T-helper 1 cell treated with Interleukin-12 subunit alpha and Interleukin-12 subunit beta and Interleukin-4 antibody, amounts not matched to agents 30 ng/mL and 1 ng/mL, for 36 hours (primary cell): ENCODE results near the gene CST9L. TPM values are rescaled to one million over a fixed set of nuclear protein-coding genes. Genes with fewer than 3 reads are reported as not detected.

Experiments used
- intact Hi-C: fragments of 100-400 bp; cut with micrococcal nuclease; formaldehyde crosslinking; loops from one replicate; pipeline ENCODE4 v1.15.1; 2024
- total RNA-seq: library from RNA; stranded (reverse); gene quantifications from 2 replicates; pipeline ENCODE4 v1.2.3, GENCODE V29; 2022

Gene CST9L
- total RNA-seq, 1 donor from 2014 or later, result not detected

DNA sequence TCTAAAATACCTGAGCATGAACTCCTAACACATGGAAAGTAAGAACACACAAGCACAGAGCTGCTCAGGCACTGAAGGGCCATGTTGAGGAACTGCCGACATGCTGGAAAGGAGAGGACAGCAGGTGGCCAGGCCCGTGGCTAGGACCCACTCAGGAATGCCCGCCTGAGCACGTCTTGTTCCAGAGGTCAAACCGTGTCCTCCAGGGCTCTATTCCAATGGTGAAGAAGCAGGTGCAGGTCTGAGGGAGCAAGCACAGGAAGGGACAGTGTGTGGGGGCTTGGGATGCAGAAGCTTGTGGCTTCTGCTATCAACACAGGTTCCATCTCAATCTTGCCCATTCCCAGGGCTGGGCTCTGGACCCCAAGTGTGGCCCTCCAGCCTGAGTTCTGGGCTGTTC is 20.7 kb downstream of the CST9L start:
- intact Hi-C loops, result no loop called here

DNA sequence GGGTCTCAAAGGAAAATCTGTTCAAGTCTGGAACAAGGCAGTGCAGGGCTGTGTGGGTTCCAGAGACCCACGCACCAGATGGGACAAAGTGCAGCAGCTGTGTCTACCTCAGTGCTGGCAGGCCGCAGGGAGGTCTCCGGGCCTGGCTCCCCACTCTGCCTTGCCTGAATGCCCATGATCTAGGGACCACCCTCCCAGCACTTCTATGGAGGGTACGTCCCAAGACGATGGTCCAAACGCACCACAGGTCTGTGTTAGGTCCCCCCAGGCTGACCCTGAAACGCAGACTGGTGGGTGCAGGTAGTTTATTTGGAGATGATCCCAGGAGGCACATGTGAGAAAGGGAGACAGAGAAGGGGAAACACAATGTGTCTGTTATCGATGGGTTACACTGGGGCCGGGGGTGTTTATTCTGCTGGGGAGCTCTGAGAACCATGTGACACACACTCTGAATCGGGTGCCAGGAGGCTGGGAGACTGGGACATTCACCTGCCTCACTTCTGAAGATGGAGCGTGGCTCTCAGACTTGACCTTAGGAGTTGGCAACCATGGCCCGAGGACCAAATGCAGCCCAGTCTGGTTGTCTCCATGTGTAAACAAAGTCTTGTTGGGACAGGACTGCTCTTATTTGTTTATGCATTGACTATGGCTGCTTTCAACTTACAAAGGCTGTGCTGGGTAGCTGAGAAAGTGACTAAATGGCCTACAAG is 21.7 kb downstream of the CST9L start:
- intact Hi-C loops, result no loop called here

- intact Hi-C loops, result no loop called here
These were observed 24.2 kb downstream of the CST9L start for GRCh38 chr20:23544133-23544532.

DNA sequence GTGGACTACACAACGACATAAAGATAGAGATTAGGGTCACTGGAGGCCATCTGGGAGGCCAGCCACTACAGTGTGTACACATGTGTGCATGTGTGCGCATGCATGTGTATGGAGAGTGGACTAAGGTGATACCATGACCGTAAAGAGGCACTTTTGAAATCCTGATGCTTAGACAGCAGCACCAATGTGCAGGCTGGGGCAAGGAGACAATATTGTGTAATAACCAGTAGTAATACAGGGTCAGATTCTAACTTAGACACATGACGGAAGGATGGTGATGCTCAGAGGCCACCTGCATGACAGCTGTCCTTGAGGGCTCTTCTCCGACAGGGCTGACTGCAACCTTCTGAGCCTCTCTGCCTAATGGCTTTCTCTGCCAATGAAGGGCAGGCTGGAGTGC is 25.5 kb downstream of the CST9L start:
- intact Hi-C loops, result no loop called here

- intact Hi-C loops, result no loop called here
These were observed 26.5 kb downstream of the CST9L start for GRCh38 chr20:23541776-23542175.

DNA sequence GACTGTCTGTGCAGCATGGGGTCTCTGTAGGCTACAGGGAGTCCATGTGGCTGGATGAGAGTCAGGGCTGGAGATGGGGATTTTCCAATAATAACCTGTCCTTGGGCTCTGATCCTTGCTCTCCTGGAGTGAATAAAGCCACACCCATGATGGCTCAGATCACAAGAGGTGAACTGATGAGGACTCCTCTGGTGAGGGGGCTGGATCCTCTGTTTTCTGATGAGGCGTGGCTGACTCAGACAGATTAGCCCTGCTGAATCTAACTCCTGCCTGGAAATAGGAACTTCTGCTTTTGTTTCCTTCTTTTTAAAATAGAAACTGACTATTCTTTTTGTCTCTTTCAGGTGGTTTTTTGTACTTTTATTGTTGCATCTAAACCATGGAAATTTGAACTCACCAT is 27.0 kb downstream of the CST9L start:
- intact Hi-C loops, result no loop called here

DNA sequence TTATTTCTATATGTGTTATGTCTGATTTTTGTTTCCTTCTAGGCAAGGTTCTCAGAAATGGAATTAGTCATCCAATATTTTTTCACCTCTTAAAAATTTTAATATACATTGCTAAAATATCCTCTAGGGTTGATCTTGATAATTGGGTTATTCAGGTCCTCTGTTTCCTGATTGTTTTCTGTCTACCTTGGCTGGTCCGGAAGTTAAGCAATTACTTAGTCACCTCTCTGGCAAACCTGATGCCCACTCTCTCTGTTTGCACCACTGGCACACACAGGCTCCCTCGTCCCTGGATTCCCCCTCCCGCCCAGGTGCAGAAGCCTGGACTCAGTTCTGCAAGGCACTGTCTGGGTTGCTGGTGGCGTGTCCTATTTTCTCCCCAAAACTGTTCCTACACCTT is 27.7 kb downstream of the CST9L start:
- intact Hi-C loops, result no loop called here

- intact Hi-C loops, result no loop called here
These were observed 31.3 kb downstream of the CST9L start for GRCh38 chr20:23537030-23537429.

DNA sequence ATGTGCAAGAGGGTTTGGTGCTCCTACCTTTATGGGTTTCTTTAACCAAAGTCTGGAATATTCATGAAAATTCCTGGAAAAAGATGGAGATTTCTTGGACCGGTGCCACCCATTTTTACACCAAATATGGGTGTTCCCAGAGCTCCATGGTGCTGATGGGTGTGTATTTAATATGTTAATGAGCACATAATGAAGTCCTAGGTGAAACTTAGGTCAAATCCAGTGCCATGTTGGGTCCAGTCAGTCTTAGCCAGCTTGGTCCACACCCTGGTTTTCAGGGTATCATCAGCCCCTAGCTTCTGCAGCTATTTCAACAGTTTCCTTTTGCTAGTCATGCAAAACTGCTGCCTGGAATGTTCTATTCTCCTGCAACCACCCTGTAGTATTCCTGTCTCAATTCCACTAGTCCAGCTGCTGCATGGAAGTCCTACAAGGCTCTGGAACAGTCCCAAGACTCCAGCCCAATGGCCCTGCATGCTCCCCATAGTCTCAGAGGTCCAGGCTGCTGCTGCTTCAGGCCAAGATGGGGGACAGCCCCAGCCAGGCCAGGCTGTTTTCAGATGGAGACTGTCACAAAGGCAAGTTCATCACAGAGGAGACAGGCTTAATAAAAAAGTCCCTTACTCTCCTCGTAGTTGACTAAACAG is 31.8 kb downstream of the CST9L start:
- intact Hi-C loops, result no loop called here

- intact Hi-C loops, result no loop called here
These were observed 33.3 kb downstream of the CST9L start for GRCh38 chr20:23534801-23535593.

GRCh38 chr20:23533161-23533560 is 35.1 kb downstream of the CST9L start:
- intact Hi-C loops, result no loop called here

- intact Hi-C loops, result no loop called here
These were observed 35.8 kb downstream of the CST9L start for GRCh38 chr20:23532533-23532932.

GRCh38 chr20:23530937-23531567 is 37.2 kb downstream of the CST9L start:
- intact Hi-C loops, result no loop called here

- intact Hi-C loops, result no loop called here
These were observed 39.3 kb downstream of the CST9L start for GRCh38 chr20:23528867-23529431.

- intact Hi-C loops, result no loop called here
These were observed 41.4 kb downstream of the CST9L start for GRCh38 chr20:23526850-23527249.

DNA sequence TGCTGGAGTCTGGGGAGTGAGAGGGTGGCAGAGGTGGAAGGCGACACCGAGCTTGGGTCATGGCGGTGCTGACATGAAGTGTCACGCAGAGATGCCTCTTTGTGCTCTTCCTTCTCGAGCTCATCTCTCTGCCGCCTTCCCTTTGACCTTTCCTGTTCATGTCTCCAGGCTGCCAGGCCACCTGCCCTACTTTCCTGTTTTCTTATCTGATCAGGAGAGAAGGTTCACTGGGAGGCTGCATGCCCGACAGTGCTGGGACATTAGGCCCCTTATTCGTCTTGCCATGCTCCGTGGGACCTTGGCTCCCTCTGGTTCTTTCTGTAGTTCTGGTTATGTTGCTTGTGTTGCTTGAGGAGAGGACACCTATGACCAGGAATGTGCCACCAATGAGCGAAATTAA is 44.1 kb downstream of the CST9L start:
- intact Hi-C loops, result no loop called here

DNA sequence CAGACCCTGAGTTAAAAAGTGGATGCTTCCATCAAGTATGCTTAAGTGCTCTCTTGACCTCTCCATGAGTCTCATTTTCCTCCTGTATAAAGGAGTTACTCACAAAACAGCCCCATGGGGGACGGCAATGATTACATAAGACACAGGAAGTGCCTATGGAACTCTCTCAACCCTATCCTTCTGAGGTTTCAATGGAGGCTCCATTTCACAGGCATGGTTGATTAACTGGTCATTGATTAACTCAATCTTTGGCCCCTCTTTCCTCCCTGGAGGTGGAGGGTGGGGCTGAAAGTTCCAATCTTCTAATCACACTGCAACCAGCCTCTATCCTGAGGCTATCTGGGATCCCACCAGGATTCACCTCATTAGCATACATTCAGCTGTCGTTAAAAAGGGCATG is 48.1 kb downstream of the CST9L start:
- intact Hi-C loops, result no loop called here

DNA sequence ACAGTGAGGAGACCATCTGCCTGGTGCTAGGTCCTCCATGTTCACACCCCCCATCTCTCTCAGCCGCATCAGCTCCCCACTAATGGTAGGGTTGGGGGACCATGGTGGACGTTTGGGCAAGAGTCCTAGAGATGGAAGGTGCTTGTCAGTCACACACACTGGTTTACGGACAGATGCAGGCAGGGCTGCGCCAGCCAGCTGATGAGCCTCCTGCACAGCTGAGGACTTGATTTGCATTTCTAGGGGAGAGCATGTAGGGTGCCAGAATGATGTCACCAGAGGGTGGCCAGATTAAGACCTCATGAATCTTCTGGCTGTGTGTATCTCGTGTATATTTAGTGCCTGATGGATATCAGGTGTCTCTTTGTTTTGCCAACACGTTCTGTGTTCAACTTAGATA is 48.7 kb downstream of the CST9L start:
- intact Hi-C loops, result no loop called here

GRCh38 chr20:23517719-23518118 is 50.6 kb downstream of the CST9L start:
- intact Hi-C loops, result no loop called here

DNA sequence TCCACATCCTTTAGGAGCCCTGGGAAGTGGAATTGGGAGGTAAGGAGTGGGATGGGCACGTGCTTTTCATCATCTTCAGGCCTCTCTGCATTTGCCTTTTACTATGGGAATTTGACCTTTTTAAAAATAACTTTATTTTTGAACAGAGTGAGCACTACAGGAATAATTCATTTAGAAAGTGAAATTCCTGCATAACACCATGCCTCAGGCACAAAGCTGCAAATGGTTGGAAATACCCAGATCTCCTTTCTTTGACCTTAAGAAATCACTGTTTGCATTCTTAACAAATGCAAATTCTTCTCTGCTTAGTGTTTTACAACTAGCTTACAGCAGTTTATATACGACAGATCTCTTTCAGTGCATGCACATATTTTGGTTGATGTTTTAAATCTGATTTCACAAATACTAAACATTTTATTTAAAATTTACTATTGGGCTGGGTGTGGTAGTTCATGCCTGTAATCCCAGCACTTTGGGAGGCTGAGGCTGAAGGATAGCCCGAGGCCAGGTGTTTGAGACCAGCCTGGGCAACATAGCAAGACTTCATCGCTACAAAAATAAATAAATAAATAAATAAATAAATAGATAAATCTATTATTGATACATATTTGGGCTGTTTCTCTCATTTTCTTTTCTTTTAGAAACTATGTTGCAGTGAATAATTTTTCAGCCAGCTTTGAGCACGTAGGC is 52.9 kb downstream of the CST9L start:
- intact Hi-C loops, result no loop called here

- intact Hi-C loops, result no loop called here
These were observed 53.4 kb downstream of the CST9L start for GRCh38 chr20:23514848-23515247.
